Omental fat pad (tissue), 4 donors: ENCODE results near the gene IQCK. TPM values are rescaled to one million over a fixed set of nuclear protein-coding genes. Genes with fewer than 3 reads are reported as not detected.
A peak's percentile ranks its signal among the peaks of the same experiment; 100 is the strongest.

Experiments
- ATAC-seq: fragments of 150-250 bp; one replicate; pipeline ENCODE4 v1.9.1; 2016; ENCODE audit warnings: mild to moderate bottlenecking, moderate library complexity; ENCODE audit not compliant: low FRiP score
- DNase-seq: peaks from one replicate; pipeline ENCODE4 v3.0.0-alpha.2; 2019; ENCODE audit warnings: low spot score
- total RNA-seq, 4 donors: library from RNA; depleted of rRNA; stranded (reverse); fragments of >200 nt; gene quantifications; one replicate each; pipeline ENCODE4 v1.1.0, GENCODE V29; 2016
- TF ChIP-seq, protein P1 (sequence below), 3 donors: fragments of 450-650 bp; IDR thresholded peaks; one replicate each; pipeline ENCODE4 v1.5.1; 2016 to 2017; ENCODE audit warnings: antibody characterized with exemption in 3 of 3, mild to moderate bottlenecking in 3 of 3, moderate library complexity in 2 of 3

The IQCK gene
- total RNA-seq, 4 donors from 2014 or later: 14.5 to 28.2 (median 18.9) TPM

DNA sequence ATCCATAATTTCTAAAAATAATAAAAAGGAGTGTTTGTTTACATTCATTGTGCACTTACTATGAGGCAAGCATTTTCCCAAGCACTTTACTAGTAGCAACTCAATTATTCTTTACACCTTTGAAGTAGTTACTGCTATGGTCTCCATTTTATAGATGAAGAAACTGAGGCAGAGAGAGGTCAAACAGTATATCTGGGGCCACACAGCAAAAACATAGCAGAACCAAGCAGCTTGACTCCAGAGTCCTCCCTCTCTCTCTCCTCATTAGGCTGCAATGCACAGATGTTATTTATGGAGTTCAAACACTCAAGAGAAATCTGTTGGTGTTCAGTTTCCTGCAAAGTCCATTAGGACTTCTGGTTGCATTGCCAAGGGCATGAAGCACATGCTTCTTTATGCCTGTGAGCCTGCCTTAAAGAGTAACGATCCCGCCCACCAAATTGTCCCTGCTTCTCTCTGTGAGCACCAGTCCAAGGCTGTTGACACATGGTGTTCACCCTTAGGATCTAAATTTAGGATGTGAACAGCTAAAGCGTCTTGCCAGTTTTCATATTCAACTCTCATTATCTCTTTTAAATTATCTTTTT is 122.5 kb downstream of the IQCK start:
- no peak for ATAC-seq
- no peak for DNase-seq
- TF ChIP-seq, protein P1, sequence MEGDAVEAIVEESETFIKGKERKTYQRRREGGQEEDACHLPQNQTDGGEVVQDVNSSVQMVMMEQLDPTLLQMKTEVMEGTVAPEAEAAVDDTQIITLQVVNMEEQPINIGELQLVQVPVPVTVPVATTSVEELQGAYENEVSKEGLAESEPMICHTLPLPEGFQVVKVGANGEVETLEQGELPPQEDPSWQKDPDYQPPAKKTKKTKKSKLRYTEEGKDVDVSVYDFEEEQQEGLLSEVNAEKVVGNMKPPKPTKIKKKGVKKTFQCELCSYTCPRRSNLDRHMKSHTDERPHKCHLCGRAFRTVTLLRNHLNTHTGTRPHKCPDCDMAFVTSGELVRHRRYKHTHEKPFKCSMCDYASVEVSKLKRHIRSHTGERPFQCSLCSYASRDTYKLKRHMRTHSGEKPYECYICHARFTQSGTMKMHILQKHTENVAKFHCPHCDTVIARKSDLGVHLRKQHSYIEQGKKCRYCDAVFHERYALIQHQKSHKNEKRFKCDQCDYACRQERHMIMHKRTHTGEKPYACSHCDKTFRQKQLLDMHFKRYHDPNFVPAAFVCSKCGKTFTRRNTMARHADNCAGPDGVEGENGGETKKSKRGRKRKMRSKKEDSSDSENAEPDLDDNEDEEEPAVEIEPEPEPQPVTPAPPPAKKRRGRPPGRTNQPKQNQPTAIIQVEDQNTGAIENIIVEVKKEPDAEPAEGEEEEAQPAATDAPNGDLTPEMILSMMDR (IDR thresholded peaks at IDR 0.05): no peak

DNA sequence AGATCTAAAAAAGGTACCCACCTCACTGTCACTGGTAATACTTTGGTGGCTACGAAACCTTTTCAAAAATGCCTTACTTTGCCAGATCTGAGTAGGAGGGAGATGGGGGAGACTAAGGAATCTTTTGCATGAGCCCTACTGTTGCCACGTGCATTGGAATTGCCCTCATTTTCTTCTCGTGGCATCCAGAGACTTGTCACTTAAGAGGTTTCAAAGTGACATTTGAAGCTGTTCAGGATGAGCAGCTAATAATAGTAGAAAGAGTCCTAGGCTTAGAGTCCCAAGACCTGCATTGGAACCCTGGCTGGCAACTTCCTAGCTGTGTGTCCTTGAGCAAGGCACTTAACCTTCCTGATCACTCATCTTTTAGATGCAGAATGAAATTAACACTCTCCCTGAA is 123.1 kb downstream of the IQCK start:
- no peak for ATAC-seq

DNA sequence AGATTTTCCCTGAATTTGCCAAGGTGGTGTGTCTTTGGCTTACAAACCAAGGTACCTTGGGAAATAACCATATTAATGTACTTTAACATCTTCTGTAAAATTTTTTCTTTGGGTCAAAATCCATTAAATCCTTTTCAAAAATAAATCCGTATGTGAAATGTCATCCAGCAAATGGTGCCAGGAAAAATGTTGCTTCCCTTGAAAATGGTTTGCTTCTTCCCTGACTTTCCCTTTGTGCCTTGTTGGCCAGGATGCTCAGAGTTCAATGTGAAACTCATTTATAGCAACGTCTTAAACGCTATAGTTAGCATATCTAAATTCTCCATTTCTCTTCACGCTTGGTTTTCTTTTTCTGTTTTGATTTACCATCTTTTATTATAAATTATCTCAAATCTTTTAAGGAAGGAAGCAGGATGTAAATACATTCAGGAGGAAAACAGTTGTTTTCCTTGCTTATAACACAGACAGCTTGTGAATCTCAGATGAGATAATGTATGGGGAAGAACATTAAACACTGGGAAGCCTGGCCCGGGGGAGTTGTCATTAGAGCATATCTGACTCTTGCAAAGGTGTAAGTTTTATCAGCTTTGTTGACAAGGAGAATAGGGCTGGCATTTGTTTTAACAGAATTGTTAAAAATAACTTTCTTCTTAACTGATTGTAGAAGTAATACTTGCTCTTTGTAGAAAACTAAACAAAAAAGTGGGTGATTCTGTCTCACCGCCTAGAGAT is 124.5 kb downstream of the IQCK start:
- no peak for DNase-seq
- TF ChIP-seq, protein P1 (IDR thresholded peaks at IDR 0.05): no peak
- no peak for ATAC-seq

More for the DNA sequence above, 123.1 kb downstream of the IQCK start:
- TF ChIP-seq, protein P1 (IDR thresholded peaks at IDR 0.05): no peak
- DNase-seq: no peak

DNA sequence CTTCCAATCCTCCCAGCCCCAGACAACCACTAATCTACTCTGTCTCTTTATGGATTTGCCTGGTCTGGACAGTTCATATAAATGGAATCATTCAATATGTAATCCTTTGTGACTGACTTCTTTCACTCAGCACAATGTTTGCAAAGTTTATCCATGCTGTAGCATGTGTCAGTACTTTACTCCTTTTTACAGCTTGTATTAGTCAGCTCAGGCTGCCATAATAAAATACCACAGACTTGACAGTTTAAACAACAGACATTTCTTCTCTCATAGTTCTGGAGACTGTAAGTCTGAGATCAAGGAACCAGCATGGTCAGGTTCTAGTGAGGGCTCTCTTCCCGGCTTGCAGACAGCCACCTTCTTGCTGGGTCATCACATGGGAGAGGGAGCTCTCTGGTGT is 125.3 kb downstream of the IQCK start:
- DNase-seq (no peak), ATAC-seq (no peak)
- TF ChIP-seq, protein P1 (IDR thresholded peaks at IDR 0.05): no peak

DNA sequence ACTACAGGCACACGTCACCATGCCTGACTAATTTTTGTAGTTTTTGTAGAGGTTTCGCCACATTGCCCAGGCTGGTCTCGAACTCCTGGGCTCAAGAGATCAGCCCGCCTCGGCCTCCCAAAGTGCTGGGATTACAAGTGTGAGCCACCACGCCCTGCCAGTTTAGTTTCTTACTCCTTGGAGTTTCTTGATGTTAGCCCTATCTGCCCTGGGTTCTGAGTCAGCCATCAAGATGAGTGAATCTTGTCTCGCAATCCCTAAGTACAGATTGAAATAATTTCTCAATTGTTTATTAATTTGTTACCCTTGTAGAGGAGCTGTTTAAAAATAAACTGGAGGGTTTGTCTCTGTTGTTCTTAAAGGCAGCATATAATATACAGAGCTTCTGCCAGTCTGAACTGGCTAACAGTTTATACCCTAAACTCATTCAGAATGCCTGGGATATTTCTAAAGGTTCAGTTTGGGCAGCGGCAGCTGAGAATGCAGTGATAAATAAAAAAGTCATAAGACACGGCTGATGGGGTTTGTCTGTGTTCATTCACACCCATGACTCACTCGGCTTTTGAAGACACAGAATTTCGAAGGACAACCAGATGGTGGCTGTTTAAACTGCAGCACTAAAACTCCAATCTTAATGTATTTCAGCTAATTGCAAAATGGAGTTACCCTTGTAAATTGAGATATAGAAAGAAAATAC is 127.0 kb downstream of the IQCK start:
- ATAC-seq: peak; percentile 41
- no peak for DNase-seq
- TF ChIP-seq, protein P1 (IDR thresholded peaks at IDR 0.05): no peak

DNA sequence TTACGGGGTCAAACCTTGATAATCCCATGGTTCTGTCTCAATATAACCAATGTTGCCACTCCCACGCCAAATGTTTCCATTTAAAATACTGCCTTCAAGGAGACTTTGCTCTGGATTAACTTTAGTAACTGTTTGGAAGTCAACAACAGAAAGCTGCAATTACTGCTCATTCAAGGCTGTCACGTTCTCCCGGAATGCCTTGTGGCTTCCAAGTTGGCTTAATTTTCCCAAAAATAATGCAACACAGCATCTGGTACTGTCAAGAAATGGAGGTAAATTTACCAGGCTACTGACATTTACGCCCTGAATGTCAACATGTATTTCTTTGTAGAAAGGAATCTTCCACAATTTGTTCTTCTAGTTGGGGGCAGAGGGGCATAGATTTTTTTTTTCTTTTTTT is 128.4 kb downstream of the IQCK start:
- ATAC-seq (no peak), DNase-seq (no peak)
- TF ChIP-seq, protein P1 (IDR thresholded peaks at IDR 0.05): no peak
